GM12801 (cell line): ENCODE data around the gene PARVB.

Experiments used
- CTCF ChIP-seq: IDR thresholded peaks from one replicate; pipeline ENCODE4 v1.5.1; 2011; ENCODE audit warnings: control low read depth; ENCODE audit not compliant: insufficient read length; ENCODE audit errors: extremely low read depth

PARVB gene

GRCh38 chr22:44089717-44090570, 65.8 kb downstream of the PARVB start:
- TF ChIP-seq CTCF = no peak

DNA sequence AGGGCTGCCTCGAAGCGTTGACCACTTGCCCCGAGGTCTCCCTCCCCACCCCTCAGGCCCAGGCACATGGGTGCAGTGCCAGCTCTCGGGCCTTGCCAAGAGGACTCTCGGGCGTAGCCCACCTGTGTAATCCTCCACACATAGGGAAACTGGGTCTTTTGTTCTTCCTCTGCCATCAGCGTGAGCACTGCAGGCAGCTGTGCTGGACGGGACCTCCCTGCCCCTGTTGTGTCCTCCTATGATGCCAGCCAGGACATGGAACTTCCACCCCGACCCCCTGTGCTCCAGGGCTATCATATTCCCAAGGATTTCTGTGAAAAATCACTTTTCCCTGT, 66.4 kb downstream of the PARVB start:
- TF ChIP-seq CTCF = no peak

- TF ChIP-seq CTCF = no peak
Observed at GRCh38 chr22:44091021-44091721, 67.1 kb downstream of the PARVB start.

- no peak for TF ChIP-seq CTCF
Observed at GRCh38 chr22:44091751-44092150, 67.6 kb downstream of the PARVB start.

GRCh38 chr22:44092636-44093220, 68.6 kb downstream of the PARVB start:
- no peak for TF ChIP-seq CTCF

GRCh38 chr22:44093791-44094190, 69.7 kb downstream of the PARVB start:
- no peak for TF ChIP-seq CTCF

DNA sequence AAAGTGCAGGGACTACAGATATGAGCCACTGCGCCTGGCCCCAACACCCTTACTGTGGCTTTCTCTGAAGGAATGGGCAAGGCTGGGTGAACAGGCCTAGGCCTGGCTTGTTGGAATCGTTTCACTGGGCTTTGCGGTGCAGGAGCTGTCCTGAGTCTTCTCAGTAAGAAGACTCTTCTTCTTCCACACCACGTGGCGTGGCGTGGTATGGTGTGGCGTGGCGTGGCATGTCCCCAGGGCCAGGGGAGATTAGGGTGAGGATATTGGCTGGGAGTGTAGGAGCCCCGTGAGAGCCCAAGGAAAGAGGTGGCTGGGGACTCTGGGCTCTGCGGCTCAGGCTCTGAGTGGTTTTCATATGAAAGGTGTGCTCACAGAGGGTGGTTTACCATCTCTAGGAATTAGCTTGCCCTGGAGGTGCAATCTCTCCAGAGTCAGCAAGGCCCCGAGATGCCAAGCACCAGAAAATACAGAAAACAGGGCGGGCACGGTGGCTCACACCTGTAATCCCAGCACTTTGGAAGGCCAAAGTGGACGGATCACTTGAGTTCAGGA, 70.7 kb downstream of the PARVB start:
- TF ChIP-seq CTCF = no peak
